HG03064 (cell line): ENCODE data around the gene ST3GAL5.
"Not testable (repeated sequence)": the region's sequence is repeated elsewhere in the genome, so short reads cannot be mapped to it uniquely, and the experiment has no call there.

Experiments used
- ATAC-seq: cut with Tn5 transposase; IDR thresholded peaks from one replicate; pipeline ENCODE4 v1.9.1; 2021; ENCODE audit warnings: low read depth; ENCODE audit not compliant: unreplicated experiment

The ST3GAL5 gene

DNA sequence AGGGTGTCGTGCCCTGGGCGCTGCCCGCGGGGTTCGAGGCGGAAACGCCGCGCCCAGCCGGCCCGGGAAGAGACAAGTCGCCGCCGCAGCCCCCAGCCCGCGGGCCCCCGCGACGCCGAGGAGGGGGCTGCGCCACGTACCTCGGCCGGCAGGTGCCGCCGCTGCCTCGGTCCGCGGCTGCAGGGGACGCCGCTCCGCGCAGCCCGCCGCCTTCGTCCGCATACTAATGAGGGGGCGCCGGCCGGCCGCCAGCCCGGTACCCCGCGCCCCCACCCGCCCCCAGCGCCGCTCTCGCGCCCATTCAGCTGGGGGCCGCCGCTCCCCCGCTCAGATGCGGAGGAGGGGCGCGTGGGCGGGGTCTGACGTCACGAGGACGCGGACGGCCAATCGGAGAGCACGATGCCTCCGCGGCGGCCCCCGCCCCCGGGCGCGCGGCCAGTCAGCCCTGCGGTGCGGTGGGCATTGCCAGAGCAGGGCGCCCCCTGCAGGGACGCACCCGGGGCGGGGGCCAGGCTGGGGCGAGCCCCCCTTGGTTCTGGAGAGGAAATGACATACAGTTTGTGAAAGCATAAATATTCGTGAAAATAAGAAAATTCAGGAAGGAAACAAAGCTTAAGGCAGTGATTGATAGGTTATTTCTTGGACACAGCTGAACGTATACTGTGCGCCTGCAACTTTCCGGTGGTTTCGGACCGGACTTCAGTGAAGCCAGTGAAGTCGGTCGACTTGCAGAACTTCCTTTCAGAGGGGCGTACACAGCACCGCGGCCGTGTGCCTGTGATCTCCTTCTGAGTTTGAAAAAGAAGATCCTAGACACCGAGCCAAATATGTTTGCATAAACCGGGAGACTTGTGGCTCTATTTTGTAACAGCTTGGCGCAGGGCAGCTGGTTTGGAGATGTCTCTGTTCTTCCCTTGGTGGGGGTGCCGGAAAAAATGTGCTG, at the start of gene ST3GAL5:
Gene ST3GAL5 (minus strand): TSS at position 307 of the 943 bp plus-strand sequence. CDS start 85 bp downstream, at position 222.
- ATAC-seq: peak; percentile 83

DNA sequence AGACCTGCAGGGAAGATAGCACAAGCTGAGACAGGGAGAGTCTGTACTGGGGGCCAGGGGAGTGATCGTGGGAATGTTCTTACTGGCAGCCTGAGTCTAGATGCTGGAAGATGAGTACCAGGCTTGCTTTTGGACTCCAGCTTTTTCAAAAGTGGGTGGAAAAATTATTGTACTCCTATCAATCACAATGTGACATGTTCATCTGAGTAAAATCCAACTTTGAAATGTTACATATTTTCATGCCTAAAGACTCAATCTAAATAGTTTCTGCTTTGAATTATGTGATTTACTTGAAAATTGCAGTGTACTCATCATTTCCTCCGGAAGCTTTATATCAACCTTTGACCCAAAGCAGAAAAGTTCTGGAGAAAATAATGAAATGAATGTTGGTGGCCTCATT, 49.7 kb upstream of the ST3GAL5 start:
- no peak for ATAC-seq

DNA sequence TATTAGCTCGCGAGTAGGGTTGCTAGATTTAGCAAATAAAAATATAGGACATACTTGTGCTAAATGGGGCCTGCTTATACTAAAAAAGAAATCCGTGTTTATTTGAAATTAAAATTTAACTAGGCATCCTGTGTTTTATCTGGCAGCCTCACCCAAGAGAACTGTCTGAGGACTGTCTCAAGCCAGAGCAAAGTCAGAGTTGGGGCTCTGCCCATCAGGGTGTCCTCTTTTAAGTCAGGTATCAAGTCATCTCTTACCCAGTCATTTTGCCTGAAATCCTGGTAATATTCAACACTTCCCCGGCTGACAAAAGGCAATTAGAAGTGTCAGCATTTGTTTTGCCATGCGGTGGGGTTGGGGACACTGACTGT, 48.3 kb upstream of the ST3GAL5 start:
- ATAC-seq: no peak

DNA sequence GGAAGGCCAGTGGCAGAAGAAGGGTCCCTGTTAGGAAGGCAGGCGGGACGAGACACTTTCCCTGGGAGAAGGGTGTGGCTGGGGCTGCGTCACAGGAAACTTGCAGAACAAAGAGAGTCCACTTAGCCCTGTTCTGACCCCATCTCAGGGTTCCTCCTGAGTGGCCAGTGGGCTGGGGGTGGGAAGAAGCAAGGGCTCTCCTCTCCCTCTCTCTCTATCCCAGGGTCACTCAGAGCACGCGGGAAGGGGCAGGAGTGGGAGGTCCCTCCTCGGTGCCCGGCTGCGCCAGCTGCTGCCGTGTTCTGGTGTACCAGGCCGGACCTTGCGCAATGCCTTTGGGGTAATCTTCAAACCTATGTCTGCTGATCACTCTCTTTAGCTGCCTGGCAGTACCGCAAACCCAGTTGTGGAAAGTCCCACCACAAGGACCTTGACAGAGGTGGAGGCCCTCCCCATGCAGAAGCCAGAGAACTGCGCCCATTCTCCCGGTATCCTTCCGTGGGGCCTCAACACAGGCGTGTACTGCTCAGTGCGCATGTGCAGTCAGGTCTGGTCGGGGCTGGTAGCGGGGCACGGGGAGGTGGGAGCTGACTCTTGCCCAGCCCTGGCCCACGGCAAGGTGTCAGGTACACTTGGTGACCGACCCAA, 47.8 kb upstream of the ST3GAL5 start:
- no peak for ATAC-seq

DNA sequence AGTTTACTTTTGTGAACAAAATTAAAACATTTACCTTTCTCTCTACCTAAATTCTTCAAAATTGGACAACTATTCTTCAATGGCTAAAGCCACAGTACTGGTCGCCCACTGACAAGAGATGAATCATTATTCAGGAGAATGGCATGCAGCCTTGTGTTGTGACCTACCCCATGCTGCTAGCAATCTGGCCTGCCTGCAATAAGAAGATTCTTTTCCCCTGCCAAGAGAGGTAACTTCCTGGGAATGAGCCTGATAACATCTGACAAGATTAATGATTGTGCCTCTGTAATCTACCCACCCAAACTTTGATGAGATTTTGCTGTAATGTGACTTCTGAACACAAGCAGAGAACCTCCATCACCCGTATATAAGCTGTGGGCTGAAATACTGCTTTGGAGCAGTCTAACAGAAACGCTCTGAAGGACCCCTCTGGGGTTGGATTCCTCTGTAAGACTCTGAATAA, 47.0 kb upstream of the ST3GAL5 start:
- ATAC-seq: no peak

DNA sequence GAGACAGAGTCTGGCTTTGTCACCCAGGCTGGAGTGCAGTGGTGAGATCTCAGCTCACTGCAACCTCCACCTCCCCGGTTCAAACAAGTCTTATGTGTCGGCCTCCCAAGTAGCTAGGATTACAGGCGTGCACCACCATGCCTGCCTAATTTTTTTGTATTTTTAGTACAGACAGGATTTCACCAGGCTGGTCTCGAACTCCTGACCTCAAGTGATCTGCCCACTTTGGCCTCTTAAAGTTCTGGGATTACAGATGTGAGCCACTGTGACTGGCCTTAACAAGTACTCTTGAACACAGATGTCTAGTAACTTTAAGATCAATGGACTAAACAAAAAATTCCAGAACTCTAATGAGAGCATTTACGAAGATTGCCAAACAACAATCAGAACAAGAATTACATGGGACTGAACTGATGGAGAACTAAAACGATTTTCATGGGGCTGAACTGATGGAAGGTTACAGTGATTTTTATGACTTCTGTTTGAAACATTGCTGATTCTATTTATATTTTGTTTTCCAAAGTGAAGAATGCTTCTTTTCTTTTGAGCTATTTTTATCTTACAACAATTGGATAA, 46.5 kb upstream of the ST3GAL5 start:
- ATAC-seq: no peak

DNA sequence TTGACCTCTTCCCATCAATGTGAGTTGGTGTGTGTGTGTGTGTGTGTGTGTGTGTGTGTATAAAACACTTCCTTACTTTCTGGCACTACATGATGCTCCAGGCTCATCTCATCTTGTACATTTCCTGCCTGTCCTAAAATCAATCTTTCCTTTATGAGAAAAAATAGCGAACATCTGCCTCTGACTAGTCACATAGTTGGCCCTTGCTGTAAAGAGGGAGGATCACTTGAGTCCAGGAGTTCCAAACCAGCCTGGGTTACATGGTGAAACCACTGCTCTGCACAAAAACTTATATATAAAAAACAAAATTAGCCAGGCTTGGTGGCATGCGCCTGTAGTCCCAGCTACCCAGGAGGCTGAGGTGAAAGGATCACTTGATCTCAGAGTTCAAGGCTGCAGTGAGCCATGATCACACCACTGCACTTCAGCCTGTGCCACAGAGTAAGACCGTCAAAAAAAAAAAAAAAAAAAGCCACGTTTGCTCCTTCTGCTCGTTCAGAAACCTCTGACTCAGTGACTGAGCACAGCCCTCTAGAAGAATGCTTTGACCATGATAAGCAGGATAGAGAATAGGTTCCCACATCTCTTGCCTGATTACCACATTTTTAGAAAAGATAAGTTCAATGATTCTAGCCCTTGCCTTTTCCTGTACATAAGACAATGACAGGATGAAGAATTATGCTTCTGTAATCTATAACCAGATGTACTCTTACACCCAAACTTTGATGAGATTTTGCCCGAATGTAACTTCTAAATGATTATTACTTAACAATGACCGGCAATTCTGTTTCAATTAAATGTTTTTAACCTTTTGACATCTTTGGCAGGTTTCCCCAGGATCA, 45.2 kb upstream of the ST3GAL5 start:
- no peak for ATAC-seq

DNA sequence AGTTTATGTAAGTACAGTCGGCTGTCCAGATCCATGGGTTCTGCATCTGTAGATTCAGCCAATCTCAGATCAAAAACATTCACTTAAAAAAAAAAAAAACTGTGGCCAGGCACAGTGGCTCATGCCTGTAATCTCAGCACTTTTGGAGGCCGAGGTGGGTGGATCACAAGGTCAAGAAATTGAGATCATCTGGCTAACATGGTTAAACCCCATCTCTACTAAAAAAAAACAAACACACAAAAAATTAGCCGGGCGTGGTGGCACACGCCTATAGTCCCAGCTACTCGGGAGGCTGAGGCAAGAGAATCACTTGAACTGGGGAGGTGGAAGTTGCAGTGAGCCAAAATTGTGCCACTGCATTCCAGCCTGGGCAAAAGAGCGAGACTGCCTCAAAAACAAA, 42.4 kb upstream of the ST3GAL5 start:
- ATAC-seq: not testable (repeated sequence)

DNA sequence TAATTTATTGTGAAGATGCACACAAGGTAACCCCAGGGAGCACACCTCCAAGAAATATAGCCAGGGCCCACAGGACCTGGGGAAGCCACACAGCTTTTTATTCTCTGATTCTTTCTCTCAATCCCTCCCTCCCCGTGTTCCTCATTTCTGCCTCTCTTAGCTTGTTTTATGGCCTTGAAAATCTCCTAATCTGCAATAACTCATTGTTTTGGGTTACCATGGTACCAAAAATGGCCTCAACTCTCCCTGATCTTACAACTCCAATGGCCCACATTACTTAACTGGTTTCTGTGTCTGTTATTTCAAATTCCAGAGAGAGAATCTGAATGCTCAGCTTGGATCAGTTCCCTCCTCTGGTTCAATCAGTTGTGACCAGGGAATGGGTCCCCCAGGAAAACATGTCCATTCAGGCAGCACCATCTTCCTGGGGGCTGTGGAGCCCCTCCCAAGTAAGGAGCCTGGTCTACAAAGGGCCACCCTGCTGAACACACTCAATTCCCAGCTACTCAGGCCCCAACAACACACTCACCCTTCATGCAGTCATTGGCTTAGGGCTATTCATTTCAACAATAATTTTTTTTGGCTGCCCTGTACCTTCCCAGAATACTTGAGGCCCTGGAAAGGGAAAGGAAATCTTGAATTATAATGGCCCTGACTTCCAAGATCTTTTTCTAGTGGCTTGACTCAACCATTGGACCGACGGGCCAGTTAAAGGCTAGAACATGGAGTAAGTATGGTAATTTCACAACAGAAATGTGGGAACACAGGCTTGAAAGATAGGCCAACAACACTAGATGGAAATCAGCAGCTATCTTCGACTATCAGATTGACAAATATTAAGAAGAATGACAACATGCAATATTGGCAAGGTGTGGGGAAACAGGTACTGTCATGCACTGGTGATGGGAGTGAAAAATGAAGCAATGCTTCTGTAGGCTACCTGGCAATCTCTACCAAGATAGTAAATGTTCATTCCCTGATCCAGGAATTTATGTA, 41.6 kb upstream of the ST3GAL5 start:
- ATAC-seq: no peak

DNA sequence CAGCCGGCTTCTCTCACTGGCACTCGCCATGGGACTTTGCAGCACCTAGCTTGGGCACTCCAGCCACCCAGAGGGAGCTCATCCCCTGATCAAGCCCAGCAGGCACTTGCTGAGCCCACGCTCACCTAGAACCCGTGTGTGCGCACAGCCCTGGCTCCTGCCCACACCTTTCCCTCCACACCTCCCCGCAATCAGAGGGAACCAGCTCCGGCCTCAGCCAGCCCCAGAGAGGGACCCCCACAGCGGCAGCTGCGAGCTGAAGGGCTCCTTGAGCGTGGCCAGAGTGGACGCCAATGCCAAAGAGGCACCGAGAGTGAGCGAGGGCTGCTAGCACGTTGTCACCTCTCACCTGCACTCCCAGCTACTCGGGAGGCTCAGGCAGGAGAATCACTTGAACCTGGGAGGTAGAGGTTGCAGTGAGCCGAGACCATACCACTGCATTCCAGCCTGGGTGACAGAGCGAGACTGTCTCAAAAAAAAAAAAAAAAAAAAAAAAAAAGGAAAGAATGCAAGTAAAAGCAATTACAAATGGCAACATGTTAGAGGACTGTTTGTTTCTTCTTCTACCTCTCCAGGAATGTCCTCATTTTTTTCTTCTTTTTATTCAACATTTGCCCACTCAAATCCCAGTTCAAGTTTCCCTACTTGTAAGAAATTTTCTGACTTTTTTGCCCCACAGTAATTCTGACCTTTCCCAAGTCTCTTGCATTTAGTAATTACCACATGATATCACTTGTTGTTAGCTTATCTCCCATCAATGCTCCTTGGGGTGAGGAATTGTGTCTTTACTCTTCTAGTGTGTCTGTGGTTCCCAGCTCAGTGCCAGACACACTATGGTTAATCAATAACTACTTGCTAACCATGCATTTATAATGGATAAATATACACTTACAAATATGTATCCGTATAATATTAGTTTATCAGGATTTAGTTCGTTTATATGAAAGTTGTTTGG, 40.6 kb upstream of the ST3GAL5 start:
- no peak for ATAC-seq

DNA sequence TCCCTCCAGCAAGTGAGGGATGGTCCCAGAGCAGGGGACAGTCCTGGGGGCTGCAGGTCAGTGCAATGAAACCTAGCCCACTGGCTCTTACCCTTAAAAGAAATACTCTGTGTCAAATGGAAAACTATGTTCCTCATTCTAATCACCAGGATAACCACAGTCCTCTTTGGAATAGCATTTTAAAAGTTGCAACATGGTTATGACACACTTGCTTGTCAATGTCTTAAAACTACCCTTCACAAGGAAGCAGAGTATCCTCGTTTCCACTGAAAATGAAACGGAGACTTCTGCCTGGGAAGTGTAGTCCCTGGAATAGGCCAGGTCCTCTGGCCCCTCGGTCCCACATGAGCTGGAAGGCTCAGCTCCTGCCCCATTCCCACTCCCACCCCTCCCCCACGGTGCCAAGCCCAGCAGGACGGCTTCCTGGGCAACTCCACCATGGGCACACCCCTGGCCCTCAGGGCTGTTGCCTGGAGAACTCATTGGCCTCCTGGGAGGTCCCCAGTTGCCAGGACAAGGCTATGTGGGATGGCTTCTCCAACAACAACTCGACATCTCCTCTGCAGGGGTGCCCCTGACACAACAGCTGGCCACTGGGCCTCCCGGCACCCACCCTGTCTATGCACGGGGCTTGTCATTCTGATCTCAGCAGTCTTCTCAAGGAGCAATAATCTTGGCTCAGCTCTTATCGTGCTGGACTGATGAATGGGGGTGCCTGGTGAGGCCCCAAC, 38.3 kb upstream of the ST3GAL5 start:
- no peak for ATAC-seq

DNA sequence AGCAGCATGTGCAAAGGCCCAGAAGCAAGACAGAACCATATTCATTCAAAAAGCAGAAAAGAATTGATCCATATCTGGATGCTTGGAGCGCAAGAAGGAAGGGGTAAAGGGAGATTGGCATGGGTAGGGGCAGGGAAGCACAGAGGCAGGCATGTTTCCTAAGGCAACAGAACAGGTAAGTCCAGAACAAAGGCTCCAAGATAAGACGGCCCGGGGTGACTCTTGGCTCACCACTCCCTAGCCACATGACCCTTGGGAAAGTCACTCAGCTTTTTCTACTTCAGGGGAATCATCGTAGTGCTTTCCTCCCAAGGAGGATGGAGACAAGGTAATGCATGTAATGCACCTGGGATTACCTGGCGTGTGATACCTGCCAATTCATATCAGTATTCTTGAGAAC, 37.7 kb upstream of the ST3GAL5 start:
- ATAC-seq: no peak

DNA sequence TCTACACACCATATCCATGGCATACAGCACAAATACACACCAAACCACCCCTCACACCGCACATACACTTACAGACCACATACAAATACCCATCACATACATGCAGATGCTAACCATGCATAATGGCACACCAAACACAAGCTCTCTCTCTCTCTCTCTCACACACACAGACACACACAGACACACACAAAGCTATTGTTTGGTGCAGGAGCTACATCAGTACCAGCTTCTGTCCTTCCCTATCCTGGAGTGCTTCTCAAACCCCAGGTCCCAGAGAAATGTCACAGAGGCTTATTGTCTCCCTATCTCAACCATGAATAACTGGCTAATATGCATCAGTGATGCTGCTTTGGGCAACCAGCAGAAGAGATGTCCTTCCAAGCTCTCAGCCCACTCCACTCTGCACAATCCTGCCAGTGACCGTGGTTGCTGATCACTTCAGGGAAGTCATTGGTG, 36.5 kb upstream of the ST3GAL5 start:
- no peak for ATAC-seq

DNA sequence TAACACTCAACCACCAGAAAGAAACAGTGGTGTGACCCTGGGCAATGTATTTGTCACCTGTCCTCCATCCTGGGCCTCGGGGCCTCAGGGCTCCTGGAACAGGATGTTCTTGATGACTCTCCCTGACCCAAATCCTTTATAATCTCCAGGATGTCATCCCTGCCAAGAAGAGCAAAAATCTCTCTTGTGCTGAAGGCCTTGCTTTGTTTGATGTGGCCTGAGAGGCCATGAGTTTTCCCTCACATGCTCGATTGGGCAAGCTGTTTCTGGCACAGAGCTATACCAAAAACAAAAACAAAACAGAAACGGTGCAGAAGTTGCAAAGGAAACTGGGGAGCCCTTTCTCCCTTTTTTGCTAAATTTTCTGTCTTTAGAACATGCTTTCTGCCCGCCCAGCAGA, 35.7 kb upstream of the ST3GAL5 start:
- ATAC-seq: no peak

DNA sequence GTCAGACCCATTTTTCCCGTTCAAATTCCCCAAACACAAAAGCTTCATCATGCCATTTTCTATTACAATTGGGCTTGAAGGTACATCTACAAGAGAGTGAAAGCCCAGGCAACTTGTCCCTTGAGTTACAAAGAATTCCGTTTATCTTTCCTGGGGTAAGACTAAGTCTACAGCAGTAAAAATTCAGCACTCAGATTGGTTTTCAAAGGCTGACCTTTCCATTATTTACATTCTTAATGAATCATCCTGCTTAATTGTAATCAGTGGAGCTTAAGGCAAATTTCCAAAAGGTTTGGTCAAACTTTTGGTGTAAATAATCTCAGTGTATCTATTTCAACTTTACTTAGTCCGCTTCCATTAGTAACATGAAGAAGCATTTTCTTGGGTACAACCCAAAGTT, 33.4 kb upstream of the ST3GAL5 start:
- no peak for ATAC-seq

DNA sequence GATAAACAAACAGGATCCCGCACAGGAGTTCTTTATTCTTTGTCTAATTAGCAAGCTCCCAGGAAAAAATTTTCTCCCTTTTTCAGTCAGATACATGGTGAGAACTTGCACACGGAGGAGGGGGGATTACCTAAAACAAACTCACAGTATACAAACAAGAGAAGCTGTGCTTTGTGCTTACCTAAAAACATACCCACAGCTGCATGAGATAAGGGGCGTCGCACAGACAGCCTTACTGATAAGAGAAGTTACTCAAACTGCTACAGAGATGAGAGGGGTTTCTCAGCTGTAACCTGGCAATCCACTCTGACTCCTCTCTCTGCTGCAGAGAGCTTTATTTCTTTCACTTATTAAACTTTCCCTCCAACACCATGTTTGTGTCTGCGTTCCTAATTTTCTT, 32.9 kb upstream of the ST3GAL5 start:
- no peak for ATAC-seq

DNA sequence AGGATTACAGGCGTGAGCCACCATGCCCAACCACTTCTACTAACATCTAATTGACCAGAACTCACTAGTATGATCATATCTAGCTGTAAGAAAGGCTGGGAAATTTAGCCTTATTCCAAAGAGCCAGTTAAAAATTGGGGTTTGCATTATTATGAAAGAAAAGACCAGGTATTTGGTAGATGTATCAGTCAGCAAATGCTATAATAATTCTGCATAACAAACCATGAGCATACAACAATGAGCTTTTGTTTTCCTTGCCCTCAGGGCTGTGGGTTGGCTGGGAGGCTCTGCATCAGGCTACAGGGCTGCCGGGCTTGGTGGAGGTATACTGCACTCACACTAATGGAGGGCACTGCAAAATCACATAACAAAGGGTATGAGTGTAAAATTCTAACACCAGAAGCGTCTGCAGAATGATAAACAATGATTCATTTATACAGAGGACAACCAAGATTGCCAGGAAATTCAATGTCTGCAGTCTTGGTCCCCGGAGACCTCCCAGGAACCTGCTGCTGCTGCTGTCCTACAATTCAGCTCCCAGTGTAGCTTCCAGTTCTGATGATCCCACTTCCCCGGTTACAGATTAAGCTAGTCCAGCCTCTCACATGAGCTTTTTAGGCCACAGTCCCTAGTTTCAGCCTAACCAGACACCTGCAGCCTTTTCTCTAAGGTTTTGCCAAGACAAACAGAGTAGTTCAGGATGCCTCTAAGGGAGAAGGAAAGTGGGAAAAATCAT, 32.2 kb upstream of the ST3GAL5 start:
- ATAC-seq: no peak
